ENCODE results near the gene DEK.

Gene DEK

GRCh38 chr6:18186540-18187250 lies 77.6 kb downstream of the DEK start:
- Histone ChIP-seq H4K20me1 (ENCODE audit: low read depth, low read length) (no peaks in the 10 kb centered on the region), H3F3A (ENCODE audit: insufficient read depth) (no peaks in the 10 kb centered on the region), H3K9me3 (ENCODE audit: insufficient read depth, low read length) (no peaks in the 10 kb centered on the region), H3K27ac (ENCODE audit: low read depth, low read length) (no peak overlapping the region), H3K9ac (ENCODE audit: low read length) (no peak overlapping the region), H3K4me2 (ENCODE audit: low read depth, low read length, poor library complexity, severe bottlenecking) (no peak overlapping the region), H3K79me2 (ENCODE audit: insufficient read depth, low read length) (no peaks in the 10 kb centered on the region), H3K4me3 (ENCODE audit: insufficient read depth, low read length, poor library complexity, severe bottlenecking) (no peak overlapping the region), H3K27me3 (ENCODE audit: low read length) (no peaks in the 10 kb centered on the region), H3K9me2 (replicated peaks; ENCODE audit: insufficient read depth, low read length) (no peaks in the 10 kb centered on the region), H3K36me3 (ENCODE audit: low read length) (peaks cover 4% of the 10 kb centered on the region; the same call in 1 of the 2 replicates), H2AFZ (ENCODE audit: low read depth, low read length, severe bottlenecking) (no peak overlapping the region)
- TF ChIP-seq EZH2phosphoT487 (conservative IDR thresholded peaks at IDR 0.05; ENCODE audit: low read length) (no peak), CTCF (IDR thresholded peaks at IDR 0.05; ENCODE audit: insufficient read depth, low read length, poor library complexity, severe bottlenecking) (no peak)

- Histone ChIP-seq H3K4me2 (ENCODE audit: low read depth, low read length, poor library complexity, severe bottlenecking) (no peak overlapping the region), H3K36me3 (ENCODE audit: low read length) (peaks cover 6% of the 10 kb centered on the region)
- no peak for TF ChIP-seq CTCF (IDR thresholded peaks at IDR 0.05; ENCODE audit: insufficient read depth, low read length, poor library complexity, severe bottlenecking)
- TF ChIP-seq EZH2phosphoT487 (conservative IDR thresholded peaks at IDR 0.05; ENCODE audit: low read length), result no peak
These were observed 78.3 kb downstream of the DEK start for GRCh38 chr6:18186033-18186432.

GRCh38 chr6:18185624-18186023 lies 78.7 kb downstream of the DEK start:
- no peak overlapping the region for H2AFZ ChIP-seq (ENCODE audit: low read depth, low read length, severe bottlenecking)
- no peak overlapping the region for H3K27ac ChIP-seq (ENCODE audit: low read depth, low read length)
- H3K79me2 ChIP-seq (ENCODE audit: insufficient read depth, low read length), result no peaks in the 10 kb centered on the region; the same call in 1 of the 2 replicates
- no peaks in the 10 kb centered on the region for H3K9me3 ChIP-seq (ENCODE audit: insufficient read depth, low read length)
- no peak for TF ChIP-seq CTCF (IDR thresholded peaks at IDR 0.05; ENCODE audit: insufficient read depth, low read length, poor library complexity, severe bottlenecking)
- TF ChIP-seq EZH2phosphoT487 (conservative IDR thresholded peaks at IDR 0.05; ENCODE audit: low read length), result no peak
- no peaks in the 10 kb centered on the region for H4K20me1 ChIP-seq (ENCODE audit: low read depth, low read length)
- H3F3A ChIP-seq (ENCODE audit: insufficient read depth), result no peaks in the 10 kb centered on the region
- H3K27me3 ChIP-seq (ENCODE audit: low read length), result no peaks in the 10 kb centered on the region
- H3K9me2 ChIP-seq (replicated peaks; ENCODE audit: insufficient read depth, low read length), result no peaks in the 10 kb centered on the region
- H3K4me3 ChIP-seq (ENCODE audit: insufficient read depth, low read length, poor library complexity, severe bottlenecking), result no peak overlapping the region
- H3K36me3 ChIP-seq (ENCODE audit: low read length), result peaks cover 9% of the 10 kb centered on the region
- H3K9ac ChIP-seq (ENCODE audit: low read length), result no peak overlapping the region
- H3K4me2 ChIP-seq (ENCODE audit: low read depth, low read length, poor library complexity, severe bottlenecking), result no peak overlapping the region

More at GRCh38 chr6:18186033-18186432, 78.3 kb downstream of the DEK start:
- H4K20me1 ChIP-seq (ENCODE audit: low read depth, low read length), result no peaks in the 10 kb centered on the region
- H3K9me2 ChIP-seq (replicated peaks; ENCODE audit: insufficient read depth, low read length), result no peaks in the 10 kb centered on the region
- H3K9ac ChIP-seq (ENCODE audit: low read length), result no peak overlapping the region
- no peaks in the 10 kb centered on the region for H3F3A ChIP-seq (ENCODE audit: insufficient read depth)
- H3K9me3 ChIP-seq (ENCODE audit: insufficient read depth, low read length), result no peaks in the 10 kb centered on the region
- H3K27me3 ChIP-seq (ENCODE audit: low read length), result no peaks in the 10 kb centered on the region
- H3K4me3 ChIP-seq (ENCODE audit: insufficient read depth, low read length, poor library complexity, severe bottlenecking), result no peak overlapping the region
- H2AFZ ChIP-seq (ENCODE audit: low read depth, low read length, severe bottlenecking), result no peak overlapping the region
- H3K27ac ChIP-seq (ENCODE audit: low read depth, low read length), result no peak overlapping the region
- no peaks in the 10 kb centered on the region for H3K79me2 ChIP-seq (ENCODE audit: insufficient read depth, low read length)
